NCI-H2227 (cell line): ENCODE data around the gene PRKCQ.
"Not testable (repeated sequence)": the region's sequence is repeated elsewhere in the genome, so short reads cannot be mapped to it uniquely, and the experiment has no call there.

Experiments
- DNase-seq: peaks from one replicate; lab custom pipeline; 2025; ENCODE audit not compliant: unreplicated experiment; lab: John Stamatoyannopoulos, UW

Gene PRKCQ

DNA sequence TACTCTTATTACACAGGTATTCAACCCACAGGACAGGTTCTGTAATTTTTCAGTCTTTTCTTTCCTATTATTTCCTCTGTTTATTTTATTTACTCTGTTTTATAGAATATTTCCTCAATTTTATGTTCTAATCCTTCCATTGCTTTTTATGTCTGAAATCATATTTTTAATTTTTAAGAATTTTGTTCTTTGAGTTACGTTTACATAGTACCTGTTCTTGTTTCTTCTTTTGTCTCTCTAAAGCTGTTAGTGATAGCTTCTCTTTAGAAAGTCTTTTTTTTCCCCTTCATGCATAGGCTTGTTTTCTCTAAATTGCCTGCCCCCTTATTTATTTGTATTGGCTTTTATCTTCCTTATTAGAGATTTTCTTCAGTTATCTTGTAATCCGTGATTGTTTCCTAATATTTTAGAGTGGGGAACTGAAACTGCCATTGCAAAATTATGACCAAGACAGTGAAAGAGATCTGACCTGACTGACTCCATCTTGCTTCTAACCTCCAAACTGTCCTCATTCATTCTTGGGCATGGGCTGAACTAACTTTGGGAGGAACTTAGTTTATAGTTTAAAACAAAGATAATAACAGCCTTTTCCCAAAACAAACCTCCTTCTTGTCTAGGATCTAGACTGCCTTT is 189.7 kb downstream of the PRKCQ start:
- DNase-seq, result no peak

DNA sequence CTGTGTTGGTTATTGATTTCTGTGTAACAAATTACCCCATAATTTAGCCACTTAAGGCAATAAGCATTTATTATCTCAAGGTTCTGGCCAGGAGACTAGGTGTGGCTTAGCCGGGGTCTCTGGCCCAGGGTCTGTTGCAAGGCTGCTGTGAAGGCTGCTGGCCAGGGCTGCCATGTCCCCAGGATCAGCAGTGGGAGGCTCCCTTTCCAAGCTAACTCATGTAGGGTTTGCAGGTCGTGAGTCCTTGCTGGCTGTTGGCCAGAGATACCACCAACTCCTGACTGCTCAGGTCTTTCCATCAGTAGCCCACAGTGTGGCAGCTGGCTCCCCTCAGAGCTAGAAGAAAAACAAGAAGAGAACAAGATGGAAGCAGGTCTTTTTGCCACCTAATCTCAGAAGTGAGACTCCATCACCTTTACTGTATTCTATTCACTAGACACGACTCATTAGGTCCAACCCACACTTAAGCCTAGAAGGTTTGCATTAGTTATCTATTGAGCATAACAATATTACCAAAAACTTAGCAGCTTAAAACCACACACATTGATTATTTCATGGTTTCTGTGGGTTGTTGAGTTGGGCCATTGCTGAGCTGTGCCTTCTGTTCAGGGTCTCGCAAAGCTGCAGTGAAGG is 191.7 kb downstream of the PRKCQ start:
- peak; percentile 41 for DNase-seq

DNA sequence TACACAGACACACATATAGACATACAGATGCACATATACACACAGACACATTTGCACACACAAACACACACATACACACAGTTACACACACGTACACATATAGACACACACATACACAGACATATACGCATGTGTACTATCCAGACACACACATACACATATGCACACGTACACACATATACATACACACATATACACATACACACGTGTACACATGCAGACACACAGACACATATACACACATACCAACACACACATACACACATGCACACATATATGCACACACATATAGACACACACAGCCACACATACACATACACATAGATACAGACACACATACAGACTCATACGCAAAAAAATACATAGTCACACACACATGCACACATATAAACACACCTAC is 193.1 kb downstream of the PRKCQ start:
- DNase-seq, result no peak

DNA sequence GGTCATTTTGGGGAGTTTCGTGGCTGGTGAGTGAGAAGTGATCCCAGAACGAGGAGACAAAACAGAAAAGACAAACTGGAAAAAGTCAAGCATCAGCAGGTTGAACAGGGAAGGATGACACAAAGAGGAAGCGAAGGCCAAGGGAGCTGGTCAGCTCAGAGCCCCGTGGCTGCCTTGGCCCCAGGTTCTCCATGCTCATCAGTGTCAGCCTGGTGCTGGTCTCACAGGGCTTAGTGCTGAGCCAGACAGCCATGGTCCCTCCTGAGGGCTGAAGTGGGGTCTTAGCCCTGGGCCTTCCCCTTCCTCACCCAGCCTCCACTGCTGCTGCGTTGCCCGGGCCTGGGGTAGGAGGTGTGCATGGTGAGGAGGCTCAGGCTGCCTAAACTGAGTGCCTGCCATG is 193.7 kb downstream of the PRKCQ start:
- DNase-seq, result no peak

DNA sequence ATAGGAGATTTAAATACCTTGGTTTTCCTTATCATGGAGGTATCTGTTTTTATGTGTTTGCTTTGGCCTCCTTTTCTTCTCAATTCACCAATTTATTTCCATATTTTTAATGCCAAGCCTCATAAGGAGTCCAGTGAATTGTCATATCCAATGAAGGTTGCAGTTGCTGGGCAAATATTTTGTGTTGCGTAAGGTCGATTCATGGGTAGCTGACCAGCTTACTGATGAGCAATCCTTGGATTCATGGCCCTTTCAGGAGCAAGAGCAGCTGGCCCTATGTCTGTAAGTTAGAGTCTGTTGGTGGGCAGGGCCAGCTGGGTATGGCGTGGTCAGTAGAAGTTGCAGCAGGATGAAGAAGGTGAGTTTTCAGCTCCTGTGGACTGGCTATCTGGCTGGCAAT is 194.4 kb downstream of the PRKCQ start:
- DNase-seq, result no peak

DNA sequence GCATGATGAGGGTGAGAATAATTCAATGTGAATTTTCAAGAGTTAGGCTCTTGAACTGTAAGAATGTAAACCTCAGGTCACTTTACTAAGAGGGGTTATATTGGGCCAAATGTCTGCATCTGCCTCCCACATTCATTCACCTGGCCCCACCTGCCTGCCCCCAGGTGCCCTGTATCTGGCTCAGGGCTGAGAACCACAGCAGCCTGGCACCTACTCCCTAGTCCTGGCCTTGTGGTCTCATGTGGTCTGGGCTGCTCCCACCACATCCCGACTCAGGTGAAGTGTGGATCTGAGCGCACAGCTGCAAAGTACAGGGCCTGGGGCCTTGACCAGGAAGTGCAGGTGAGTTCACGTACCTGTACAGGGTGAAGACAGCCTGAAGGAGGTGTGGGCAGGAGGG is 195.2 kb downstream of the PRKCQ start:
- no peak for DNase-seq

DNA sequence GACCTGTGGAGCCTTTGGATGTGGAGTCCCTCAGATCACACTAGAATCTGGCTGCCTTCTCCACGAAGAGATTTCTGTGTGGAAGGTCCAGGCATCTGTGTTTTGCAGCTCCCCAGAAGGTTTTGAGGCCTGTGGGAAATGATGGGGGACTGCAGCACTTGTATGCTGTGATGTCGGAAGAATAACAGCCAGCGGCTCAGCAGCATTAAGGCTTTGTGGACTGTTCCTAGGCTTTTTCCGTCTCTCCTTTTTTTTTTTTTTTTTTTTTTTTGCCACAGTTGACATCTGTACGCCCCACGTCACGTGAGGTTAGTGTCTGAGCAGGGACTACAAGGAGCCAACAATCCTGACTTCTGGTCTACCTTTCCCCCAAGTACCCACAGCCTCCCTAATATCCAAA is 196.0 kb downstream of the PRKCQ start:
- no peak for DNase-seq

DNA sequence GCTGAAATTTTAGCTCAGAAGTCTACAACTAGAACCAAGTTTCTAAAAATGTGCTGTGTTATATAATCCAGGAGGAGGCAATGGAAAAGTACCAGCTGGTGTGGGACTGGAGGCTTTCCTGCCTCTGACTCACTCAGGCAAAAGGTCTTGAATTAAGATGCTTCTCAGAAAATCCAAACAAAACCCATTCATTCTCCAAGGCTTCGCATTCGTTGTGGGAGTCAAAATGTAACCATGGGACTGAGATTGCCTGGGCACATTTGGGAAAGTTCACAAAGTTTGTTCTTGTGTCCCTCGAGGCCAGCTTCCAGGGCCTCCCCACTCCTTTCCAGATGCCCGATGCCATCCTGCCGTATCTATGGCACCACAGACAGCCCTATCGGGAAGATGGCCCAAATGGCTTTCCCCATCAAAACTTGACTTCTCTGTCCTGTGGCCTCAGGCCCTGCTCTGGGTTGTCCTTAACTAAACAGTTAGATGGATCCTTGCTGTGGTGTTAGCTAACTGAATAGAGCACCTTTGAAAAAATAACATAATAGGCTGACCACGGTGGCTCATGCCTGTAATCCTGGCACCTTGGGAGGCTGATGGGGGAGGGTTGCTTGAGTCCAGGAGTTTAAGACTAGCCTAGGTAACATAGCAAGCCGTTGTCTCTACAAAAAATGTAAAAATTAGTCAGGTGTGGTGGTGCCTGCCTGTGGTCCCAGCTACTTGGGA is 196.8 kb downstream of the PRKCQ start:
- no peak for DNase-seq

DNA sequence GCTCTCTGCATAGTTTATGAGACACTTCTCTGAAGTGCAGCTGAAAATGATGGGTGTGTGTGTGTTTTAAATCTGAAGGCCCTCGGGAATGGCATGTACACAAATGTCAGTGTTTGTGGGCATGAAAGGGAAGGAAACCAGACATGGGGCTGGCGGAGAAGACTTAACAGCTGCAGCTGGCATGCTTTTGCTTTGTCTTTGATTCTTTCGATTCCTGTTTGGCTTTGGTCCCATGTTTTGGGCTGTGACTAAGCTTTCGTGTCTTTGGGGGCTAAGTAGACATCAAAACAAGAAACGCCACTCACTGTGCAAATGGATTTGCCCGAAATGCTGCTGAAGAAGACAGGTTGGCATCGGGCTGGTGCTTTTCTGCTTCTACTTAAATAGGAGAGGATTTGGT is 198.0 kb downstream of the PRKCQ start:
- DNase-seq, result no peak

DNA sequence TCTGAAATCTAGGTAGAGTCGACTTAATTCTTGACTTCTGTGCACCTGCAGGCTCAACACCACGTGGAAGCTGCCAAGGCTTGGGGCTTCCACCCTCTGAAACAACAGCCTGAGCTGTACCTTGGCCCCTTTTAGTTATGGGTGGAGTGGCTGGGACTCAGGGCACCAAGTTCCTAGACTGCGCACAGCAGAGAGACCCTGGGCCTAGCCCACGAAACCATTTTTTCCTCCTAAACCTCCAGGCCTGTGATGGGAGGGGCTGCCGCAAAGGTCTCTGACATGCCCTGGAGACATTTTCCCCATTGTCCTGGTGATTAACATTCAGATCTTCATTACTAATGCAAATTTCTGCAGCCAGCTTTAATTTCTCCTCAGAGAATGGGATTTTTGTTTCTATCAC is 199.6 kb downstream of the PRKCQ start:
- not testable (repeated sequence) for DNase-seq

DNA sequence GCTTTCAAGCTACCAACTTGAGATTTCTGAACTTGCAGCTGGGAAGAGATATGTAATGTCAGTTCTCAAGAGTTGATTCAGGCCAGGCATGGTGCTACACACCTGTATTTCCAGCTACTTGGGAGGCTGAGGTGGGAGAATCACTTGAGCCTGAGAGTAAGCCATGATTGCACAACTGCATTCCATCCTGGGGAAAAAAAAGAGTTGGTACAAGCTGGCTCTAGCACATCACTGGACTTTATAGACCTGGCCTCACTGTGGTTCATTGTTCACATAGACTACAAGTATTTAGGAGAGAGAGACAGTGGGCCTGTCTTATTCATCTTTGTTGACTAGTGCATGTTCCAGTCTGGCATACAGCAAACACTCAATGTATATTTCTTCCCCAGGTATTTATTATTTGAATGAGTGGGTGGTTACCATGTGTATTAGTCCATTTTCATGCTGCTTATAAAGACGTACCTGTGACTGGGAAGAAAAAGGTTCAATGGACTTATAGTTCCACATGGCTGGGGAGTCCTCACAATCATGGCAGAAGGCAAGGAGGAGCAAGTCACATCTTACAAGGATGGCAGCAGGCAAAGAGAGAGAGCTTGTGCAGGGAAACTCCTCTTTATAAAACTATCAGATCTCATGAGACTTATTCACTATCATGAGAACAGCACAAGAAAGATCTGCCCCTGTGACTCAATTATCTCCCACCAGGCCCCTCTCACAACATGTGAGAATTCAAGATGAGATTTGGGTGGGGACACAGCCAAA is 200.9 kb downstream of the PRKCQ start:
- DNase-seq, result no peak
